H1 (cell line): ENCODE results near the gene TTC8. TPM values are rescaled to one million over a fixed set of nuclear protein-coding genes. Genes with fewer than 3 reads are reported as not detected.

Experiments
- CTCF ChIA-PET: fragments of 300-600 bp; sonication (Branson Sonifier 250); formaldehyde crosslinking; loops from one replicate; lab custom pipeline; 2021; ENCODE audit not compliant: partially characterized antibody; lab: Charles Lee
- POLR2A ChIA-PET: fragments of 300-600 bp; sonication (Branson Sonifier 250); formaldehyde crosslinking; loops from one replicate; lab custom pipeline; 2021; ENCODE audit warnings: inconsistent platforms; ENCODE audit not compliant: partially characterized antibody; lab: Charles Lee
- DNase-seq, 2 experiments: peaks; one replicate each; pipeline versions ENCODE4 v3.0.0 to v3.0.0-alpha.2; 2010 to 2022; ENCODE audit warnings: low spot score in 2 of 2, low read depth in 1 of 2, mixed read lengths in 1 of 2
- FAIRE-seq: peaks from 2 replicates; lab custom pipeline; 2011; peaks lifted over from hg19 to GRCh38; lab: Jason Lieb, UNC
- H2AFZ ChIP-seq: 2 replicates; pipeline ENCODE4 v1.8.1; 2012; ENCODE audit warnings: low read length, inconsistent platforms
- H2AK5ac ChIP-seq: 2 replicates; pipeline ENCODE4 v1.6.1; 2013; ENCODE audit warnings: low read depth, low read length
- H2BK120ac ChIP-seq: replicated peaks from 2 replicates; pipeline ENCODE3; 2013; ENCODE audit warnings: low read depth, low read length, inconsistent platforms
- H2BK12ac ChIP-seq: 2 replicates; pipeline ENCODE4 v1.6.1; 2013; ENCODE audit warnings: low read depth, low read length
- H2BK15ac ChIP-seq: 2 replicates; pipeline ENCODE4 v1.6.1; 2013; ENCODE audit warnings: low read length
- H2BK20ac ChIP-seq: 2 replicates; pipeline ENCODE4 v1.6.1; 2013; ENCODE audit warnings: low read length
- H2BK5ac ChIP-seq: 2 replicates; pipeline ENCODE4 v1.6.1; 2013; ENCODE audit warnings: low read depth, low read length
- H3K14ac ChIP-seq: 2 replicates; pipeline ENCODE4 v1.6.1; 2013; ENCODE audit warnings: inconsistent platforms; ENCODE audit not compliant: insufficient read length
- H3K18ac ChIP-seq: 2 replicates; pipeline ENCODE4 v1.6.1; 2013; ENCODE audit warnings: low read length; ENCODE audit errors: extremely low read depth
- H3K23ac ChIP-seq: 2 replicates; pipeline ENCODE4 v1.6.1; 2013; ENCODE audit warnings: inconsistent platforms; ENCODE audit not compliant: insufficient read length
- H3K23me2 ChIP-seq: 2 replicates; pipeline ENCODE4 v1.6.1; 2013; ENCODE audit warnings: low read depth, low read length
- H3K27ac ChIP-seq: 2 replicates; pipeline ENCODE4 v1.6.1; 2011; ENCODE audit warnings: low read depth, low read length, inconsistent platforms
- H3K27me3 ChIP-seq, 4 experiments: replicated peaks in 1 of 4; 1 replicate in 1 of 4; 2 replicates in 3 of 4; pipeline versions ENCODE4 v1.6.1 to v1.8.1; 2011 to 2013; ENCODE audit warnings: low read length in 3 of 4, mild to moderate bottlenecking in 3 of 4, inconsistent platforms in 2 of 4, mixed read lengths in 2 of 4, moderate library complexity in 1 of 4; ENCODE audit not compliant: control insufficient read depth in 3 of 4, insufficient read depth in 3 of 4; ENCODE audit errors: extremely low read depth in 1 of 4
- H3K36me3 ChIP-seq, 4 experiments: 2 replicates each; pipeline versions ENCODE4 v1.6.1 to v1.8.1; 2011 to 2013; ENCODE audit warnings: mild to moderate bottlenecking in 4 of 4, low read length in 3 of 4, moderate library complexity in 2 of 4, control low read depth in 1 of 4, inconsistent platforms in 1 of 4; ENCODE audit not compliant: insufficient read depth in 4 of 4, control insufficient read depth in 2 of 4
- H3K4ac ChIP-seq: replicated peaks from 2 replicates; pipeline ENCODE3; 2013; ENCODE audit warnings: low read length, low read depth, mixed read lengths, inconsistent platforms; ENCODE audit not compliant: insufficient read length
- H3K4me1 ChIP-seq, 4 experiments: replicated peaks in 1 of 4; 1 replicate in 1 of 4; 2 replicates in 3 of 4; pipeline versions ENCODE4 v1.6.1 to v1.8.1; 2011 to 2013; ENCODE audit warnings: low read length in 3 of 4, inconsistent platforms in 2 of 4, mixed read lengths in 1 of 4; ENCODE audit not compliant: insufficient read depth in 4 of 4, control insufficient read depth in 3 of 4
- H3K4me2 ChIP-seq, 2 experiments: 2 replicates each; pipeline versions ENCODE4 v1.6.1 to v1.8.1; 2011 to 2013; ENCODE audit warnings: low read depth in 2 of 2, low read length in 2 of 2, control low read depth in 1 of 2, inconsistent platforms in 1 of 2, mild to moderate bottlenecking in 1 of 2; ENCODE audit not compliant: insufficient read depth in 1 of 2
- H3K4me3 ChIP-seq, 4 experiments: fragments of 200-600, 300-600 bp in 1 of 4; sonication (generic), shearing (Covaris generic), sonication (Bioruptor Twin) in 1 of 4; 2 replicates each; pipeline versions ENCODE4 v1.5.1 to v1.8.1; 2011 to 2016; ENCODE audit warnings: low read length in 4 of 4, low read depth in 3 of 4, control low read depth in 2 of 4, inconsistent platforms in 2 of 4, mild to moderate bottlenecking in 2 of 4, mixed read lengths in 1 of 4, moderate library complexity in 1 of 4; ENCODE audit not compliant: insufficient read depth in 2 of 4; ENCODE audit errors: extremely low read depth in 1 of 4
- H3K56ac ChIP-seq: replicated peaks from 2 replicates; pipeline ENCODE3; 2013; ENCODE audit warnings: low read depth, mild to moderate bottlenecking, mixed read lengths, low read length, inconsistent platforms; ENCODE audit not compliant: insufficient read length
- H3K79me1 ChIP-seq: 2 replicates; pipeline ENCODE4 v1.6.1; 2013; ENCODE audit warnings: low read depth, low read length, control low read depth
- H3K79me2 ChIP-seq, 2 experiments: 2 replicates each; pipeline versions ENCODE4 v1.6.1 to v1.8.1; 2012 to 2013; ENCODE audit warnings: low read length in 2 of 2, mild to moderate bottlenecking in 2 of 2, inconsistent platforms in 1 of 2; ENCODE audit not compliant: insufficient read depth in 2 of 2, control insufficient read depth in 1 of 2
- H3K9ac ChIP-seq, 4 experiments: replicated peaks in 1 of 4; 1 replicate in 1 of 4; 2 replicates in 3 of 4; pipeline versions ENCODE4 v1.6.1 to v1.8.1; 2011 to 2013; ENCODE audit warnings: low read depth in 3 of 4, low read length in 3 of 4, control low read depth in 2 of 4, mild to moderate bottlenecking in 2 of 4, moderate library complexity in 2 of 4, inconsistent platforms in 1 of 4; ENCODE audit errors: extremely low read depth in 1 of 4
- H3K9me3 ChIP-seq, 2 experiments: 2 replicates each; pipeline versions ENCODE4 v1.6.1 to v1.8.1; 2012 to 2013; ENCODE audit warnings: mild to moderate bottlenecking in 2 of 2, moderate library complexity in 2 of 2, control low read depth in 1 of 2, inconsistent platforms in 1 of 2, low read depth in 1 of 2, low read length in 1 of 2, mixed read lengths in 1 of 2; ENCODE audit not compliant: insufficient read depth in 2 of 2
- H4K20me1 ChIP-seq, 2 experiments: replicated peaks in 1 of 2; 2 replicates each; pipeline versions ENCODE3 to v1.8.1; 2011 to 2013; ENCODE audit warnings: inconsistent platforms in 2 of 2, low read length in 2 of 2, mild to moderate bottlenecking in 1 of 2; ENCODE audit not compliant: insufficient read depth in 2 of 2, control insufficient read depth in 1 of 2
- H4K5ac ChIP-seq: 2 replicates; pipeline ENCODE4 v1.6.1; 2013; ENCODE audit warnings: low read length, low read depth, mixed read lengths, inconsistent platforms; ENCODE audit not compliant: insufficient read length
- H4K8ac ChIP-seq: 2 replicates; pipeline ENCODE4 v1.8.0; 2013; ENCODE audit warnings: mild to moderate bottlenecking, moderate library complexity, low read length, inconsistent platforms; ENCODE audit not compliant: insufficient read depth; ENCODE audit errors: extremely low read depth
- H4K91ac ChIP-seq: replicated peaks from 2 replicates; pipeline ENCODE3; 2013; ENCODE audit warnings: low read length, mixed read lengths, inconsistent platforms; ENCODE audit not compliant: insufficient read length
- BACH1 ChIP-seq: IDR thresholded peaks from 2 replicates; pipeline ENCODE4 v1.6.1; 2012; ENCODE audit warnings: low read length, improper control_type of control experiment
- BCL11A ChIP-seq, 2 experiments: IDR thresholded peaks; one replicate each; pipeline ENCODE4 v1.6.1; 2011; ENCODE audit warnings: low read depth in 2 of 2, low read length in 2 of 2, mild to moderate bottlenecking in 2 of 2
- CBX5 ChIP-seq: fragments of 300-800, 300-1000 bp; sonication (generic); IDR thresholded peaks from 2 replicates; pipeline ENCODE4 v1.7.1; 2016; ENCODE audit warnings: antibody characterized with exemption, low read length, low read depth
- CHD1 ChIP-seq: IDR thresholded peaks from 2 replicates; pipeline ENCODE4 v1.6.1; 2012; ENCODE audit warnings: low read depth, low read length, improper control_type of control experiment
- EP300 ChIP-seq, 2 experiments: IDR thresholded peaks; 1 replicate in 1 of 2; 2 replicates in 1 of 2; pipeline ENCODE4 v1.6.1; 2011 to 2012; ENCODE audit warnings: low read depth in 2 of 2, low read length in 2 of 2, mild to moderate bottlenecking in 2 of 2, borderline replicate concordance in 1 of 2, inconsistent platforms in 1 of 2, moderate library complexity in 1 of 2
- FOSL1 ChIP-seq: IDR thresholded peaks from 2 replicates; pipeline ENCODE4 v1.6.1; 2011; ENCODE audit warnings: mild to moderate bottlenecking, low read depth, low read length, moderate library complexity; ENCODE audit not compliant: insufficient read depth
- MAX ChIP-seq: IDR thresholded peaks from 2 replicates; pipeline ENCODE4 v1.6.1; 2012; ENCODE audit warnings: inconsistent platforms
- SAP30 ChIP-seq: fragments of 300-600 bp; sonication (generic); IDR thresholded peaks from 2 replicates; pipeline ENCODE4 v1.7.1; 2012; ENCODE audit warnings: low read length, moderate library complexity, mild to moderate bottlenecking, inconsistent platforms; ENCODE audit not compliant: insufficient read depth, insufficient replicate concordance
- SIX5 ChIP-seq: IDR thresholded peaks from 2 replicates; pipeline ENCODE4 v1.6.1; 2011; ENCODE audit warnings: mild to moderate bottlenecking, low read depth, low read length
- YY1 ChIP-seq: IDR thresholded peaks from 2 replicates; pipeline ENCODE4 v1.6.1; 2011; ENCODE audit warnings: low read depth, mild to moderate bottlenecking, low read length
- WGBS, 2 experiments: shearing (Covaris generic) in 1 of 2; methylation state at CpG; one replicate each; pipeline versions ENCODE4 v1.1.6 to v1.1.7; 2013 to 2015; ENCODE audit warnings: low lambda C conversion rate in 2 of 2, mixed read lengths in 2 of 2, inconsistent platforms in 1 of 2, low coverage in 1 of 2, missing lambda C conversion rate in 1 of 2; ENCODE audit not compliant: insufficient replicate concordance in 2 of 2, insufficient coverage in 1 of 2, insufficient read length in 1 of 2; ENCODE audit errors: extremely low coverage in 1 of 2, missing lambda C conversion rate in 1 of 2; 5-methylcytosine and 5-hydroxymethylcytosine counted together
- polyA plus RNA-seq, 7 experiments: library from polyadenylated mRNA; depleted of rRNA in 3 of 7; stranded (reverse) in 5 of 7; unstranded in 2 of 7; fragments of >200 nt in 5 of 7; fragments of 200-250 nt in 2 of 7; gene quantifications; 1 replicate in 5 of 7; 2 replicates in 1 of 7; 4 replicates in 1 of 7; pipeline versions ENCODE4 v1.2.1 to v1.2.3, GENCODE V29; 2011 to 2013; ENCODE audit warnings: missing spikeins in 2 of 7, mixed read lengths in 2 of 7
- total RNA-seq: library from RNA; stranded (reverse); fragmentation: NEBNext Ultra II Directional; extraction: Animal tissue kit (Norgen Biotek cat#: 25700); gene quantifications from 2 replicates; pipeline ENCODE4 v1.2.1, GENCODE V29; 2021
- TF ChIP-seq, protein P1 (sequence below): IDR thresholded peaks from 2 replicates; pipeline ENCODE4 v1.6.1; 2011; ENCODE audit warnings: low read depth, mild to moderate bottlenecking, low read length; ENCODE audit not compliant: insufficient read depth
- TF ChIP-seq, protein P2 (sequence below): IDR thresholded peaks from 2 replicates; pipeline ENCODE4 v1.6.1; 2012; ENCODE audit warnings: low read length, inconsistent platforms

The TTC8 gene
- total and polyA plus RNA-seq, 2 of the 8 experiments (the other 6 are each of a cell fraction or from before 2014, with no cell fraction given) = 13.1 to 13.5 TPM

- no peak for FAIRE-seq
- H3K9ac ChIP-seq = no peak overlapping the region
- no peaks in the 10 kb centered on the region for H3K4me1 ChIP-seq
- no peak overlapping the region for H4K5ac ChIP-seq
- H3K4ac ChIP-seq = no peak overlapping the region
- 62% methylated on average over 3 of the region's 3 CpGs; no CpG with 5 or more reads in 1 of the 2 experiments for WGBS, 2 experiments
- H2BK120ac ChIP-seq = no peak overlapping the region
- H2AK5ac ChIP-seq = no peak overlapping the region
- no peak for DNase-seq
- H3K14ac ChIP-seq = no peak overlapping the region
- H2AFZ ChIP-seq = no peak overlapping the region
- no peak overlapping the region for H2BK20ac ChIP-seq
- peak overlapping the region; percentile 76 to 100 for H3K4me2 ChIP-seq
- H3K79me2 ChIP-seq = no peaks in the 10 kb centered on the region
- H3K23me2 ChIP-seq = peaks cover 10% of the 10 kb centered on the region; the same call in 1 of the 2 replicates
- POLR2A ChIA-PET = no interaction called here
- H2BK15ac ChIP-seq = no peak overlapping the region
- H3K18ac ChIP-seq = no peak overlapping the region
- H3K27me3 ChIP-seq = peaks cover 8 to 30% (median 19%) of the 10 kb centered on the region in 4 experiments
- no peak overlapping the region for H2BK5ac ChIP-seq
- H3K4me3 ChIP-seq = peak overlapping the region in 2 of 4 experiments; percentile 38 to 81; a peak in 3 of 8 replicates
- no peak overlapping the region for H4K8ac ChIP-seq
- CTCF ChIA-PET = interaction anchor here (0.6 to 2.8 kb wide), 2 partner anchors 10 to 123 kb away, joined by 3 to 18 read pairs; no protein-coding TSS in a partner anchor
- H3K79me1 ChIP-seq = no peaks in the 10 kb centered on the region
- no peak overlapping the region for H3K56ac ChIP-seq
- H2BK12ac ChIP-seq = no peak overlapping the region
- H4K91ac ChIP-seq = no peak overlapping the region
- no peaks in the 10 kb centered on the region for H3K36me3 ChIP-seq
- H3K9me3 ChIP-seq = no peaks in the 10 kb centered on the region
- no peak overlapping the region for H3K23ac ChIP-seq
- no peaks in the 10 kb centered on the region for H4K20me1 ChIP-seq
- H3K27ac ChIP-seq = no peak overlapping the region
- TF ChIP-seq, protein P1, sequence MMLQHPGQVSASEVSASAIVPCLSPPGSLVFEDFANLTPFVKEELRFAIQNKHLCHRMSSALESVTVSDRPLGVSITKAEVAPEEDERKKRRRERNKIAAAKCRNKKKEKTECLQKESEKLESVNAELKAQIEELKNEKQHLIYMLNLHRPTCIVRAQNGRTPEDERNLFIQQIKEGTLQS = no peak
- TF ChIP-seq YY1 (no peak), CHD1 (no peak), CBX5 (no peak), SAP30 (no peak), BCL11A (IDR thresholded peaks at IDR 0.05; ENCODE audit: low read depth in 2 of 2, low read length in 2 of 2) (no peak), EP300 (IDR thresholded peaks at IDR 0.05; ENCODE audit: borderline replicate concordance in 1 of 2, low read depth in 2 of 2, low read length in 2 of 2) (no peak), SIX5 (no peak), MAX (no peak), BACH1 (no peak), FOSL1 (no peak)
- TF ChIP-seq, protein P2, sequence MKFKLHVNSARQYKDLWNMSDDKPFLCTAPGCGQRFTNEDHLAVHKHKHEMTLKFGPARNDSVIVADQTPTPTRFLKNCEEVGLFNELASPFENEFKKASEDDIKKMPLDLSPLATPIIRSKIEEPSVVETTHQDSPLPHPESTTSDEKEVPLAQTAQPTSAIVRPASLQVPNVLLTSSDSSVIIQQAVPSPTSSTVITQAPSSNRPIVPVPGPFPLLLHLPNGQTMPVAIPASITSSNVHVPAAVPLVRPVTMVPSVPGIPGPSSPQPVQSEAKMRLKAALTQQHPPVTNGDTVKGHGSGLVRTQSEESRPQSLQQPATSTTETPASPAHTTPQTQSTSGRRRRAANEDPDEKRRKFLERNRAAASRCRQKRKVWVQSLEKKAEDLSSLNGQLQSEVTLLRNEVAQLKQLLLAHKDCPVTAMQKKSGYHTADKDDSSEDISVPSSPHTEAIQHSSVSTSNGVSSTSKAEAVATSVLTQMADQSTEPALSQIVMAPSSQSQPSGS = no peak
Observed at GRCh38 chr14:88791252-88791621, 33.2 kb upstream of the TTC8 start.
